HepG2 (cell line): Measurements from ENCODE around the gene E2F1. TPM values are rescaled to one million over a fixed set of nuclear protein-coding genes. Genes with fewer than 3 reads are reported as not detected.

Experiments
- ATAC-seq: fragments of 200-7000 bp; cut with Tn5 transposase; 3 replicates; pipeline ENCODE4 v1.9.1; 2020; ENCODE audit warnings: mild to moderate bottlenecking, moderate library complexity
- BruUV-seq: library from RNA; stranded (reverse); fragments of 400-500 nt; replicated peaks from 2 replicates; lab custom pipeline; 2021; lab: Mats Ljungman, UMichigan
- CTCF ChIA-PET: fragments of 300-600 bp; formaldehyde crosslinking; extraction: SDS; loops from one replicate; lab custom pipeline; 2021; ENCODE audit warnings: low total read pairs, inconsistent platforms, low intra/inter-chr PET ratio; lab: Yijun Ruan, JAX
- POLR2A ChIA-PET: fragments of 350-600 bp; sonication (Branson Sonifier 250); formaldehyde crosslinking; loops from one replicate; lab custom pipeline; 2020; ENCODE audit warnings: antibody characterized with exemption, inconsistent platforms; lab: Yijun Ruan, JAX
- DNase-seq: peaks from one replicate; pipeline ENCODE4 v3.0.0-alpha.2; 2015; ENCODE audit warnings: low spot score
- FAIRE-seq: peaks from 3 replicates; lab custom pipeline; 2011; peaks lifted over from hg19 to GRCh38; lab: Jason Lieb, UNC
- H2AFZ ChIP-seq: one replicate; pipeline ENCODE4 v1.6.1; 2011; ENCODE audit warnings: low read length, inconsistent platforms
- H3K27ac ChIP-seq: fragments of 300-600 bp; 3 replicates; pipeline ENCODE4 v1.8.0; 2011; ENCODE audit warnings: mixed run types, mild to moderate bottlenecking, mixed read lengths, low read length, inconsistent platforms; ENCODE audit not compliant: insufficient read depth; ENCODE audit errors: extremely low read length
- H3K27me3 ChIP-seq, 2 experiments: fragments of 200-600 bp in 1 of 2; 2 replicates in 1 of 2; 3 replicates in 1 of 2; pipeline versions ENCODE4 v1.6.0 to v1.8.0; 2011; ENCODE audit warnings: low read length in 2 of 2, mild to moderate bottlenecking in 2 of 2, moderate library complexity in 2 of 2, inconsistent platforms in 1 of 2; ENCODE audit not compliant: insufficient read depth in 2 of 2, control insufficient read depth in 1 of 2
- H3K36me3 ChIP-seq, 2 experiments: fragments of 200-600 bp in 1 of 2; replicated peaks in 1 of 2; 2 replicates in 1 of 2; 3 replicates in 1 of 2; pipeline versions ENCODE4 v1.5.1 to v1.8.0; 2011; ENCODE audit warnings: low read length in 2 of 2, inconsistent platforms in 1 of 2; ENCODE audit not compliant: insufficient read depth in 2 of 2, control insufficient read depth in 1 of 2
- H3K4me1 ChIP-seq: 2 replicates; pipeline ENCODE4 v1.5.1; 2012; ENCODE audit warnings: low read length, inconsistent platforms; ENCODE audit not compliant: insufficient read depth
- H3K4me2 ChIP-seq: 2 replicates; pipeline ENCODE4 v1.6.0; 2011; ENCODE audit warnings: low read depth, low read length, inconsistent platforms
- H3K4me3 ChIP-seq, 3 experiments: fragments of 200-600 bp in 1 of 3; sonication (generic), shearing (Covaris generic) in 1 of 3; replicated peaks in 1 of 3; 2 replicates each; pipeline ENCODE4 v1.5.1; 2011 to 2016; ENCODE audit warnings: low read length in 3 of 3, inconsistent platforms in 2 of 3, low read depth in 2 of 3, mild to moderate bottlenecking in 2 of 3, control low read depth in 1 of 3, mixed read lengths in 1 of 3; ENCODE audit not compliant: insufficient read depth in 1 of 3
- H3K79me2 ChIP-seq: one replicate; pipeline ENCODE4 v1.6.1; 2011; ENCODE audit warnings: low read length, inconsistent platforms; ENCODE audit not compliant: insufficient read depth
- H3K9ac ChIP-seq: 2 replicates; pipeline ENCODE4 v1.6.0; 2011; ENCODE audit warnings: mild to moderate bottlenecking, low read depth, low read length, inconsistent platforms; ENCODE audit not compliant: insufficient read depth
- H3K9me3 ChIP-seq: 2 replicates; pipeline ENCODE4 v1.5.1; 2012; ENCODE audit warnings: mild to moderate bottlenecking, low read length
- H4K20me1 ChIP-seq: 2 replicates; pipeline ENCODE4 v1.6.0; 2011; ENCODE audit warnings: inconsistent platforms, mild to moderate bottlenecking, low read length, moderate library complexity; ENCODE audit not compliant: insufficient read depth
- ARID3A ChIP-seq: IDR thresholded peaks from 2 replicates; pipeline ENCODE4 v1.6.1; 2012; ENCODE audit warnings: low read depth, low read length, improper control_type of control experiment
- GTF3A ChIP-seq: sonication (generic); formaldehyde crosslinking; conservative IDR thresholded peaks from 2 replicates; pipeline ENCODE4 v1.4.0; 2020; ENCODE audit warnings: mild to moderate bottlenecking, missing genetic modification reagents
- KIAA2018 ChIP-seq: sonication (generic); formaldehyde crosslinking; IDR thresholded peaks from 2 replicates; pipeline ENCODE4 v1.5.0; 2020; ENCODE audit warnings: mild to moderate bottlenecking, missing genetic modification reagents, borderline replicate concordance
- MED8 ChIP-seq: sonication (generic); formaldehyde crosslinking; IDR thresholded peaks from 2 replicates; pipeline ENCODE4 v1.8.1; 2023; ENCODE audit warnings: mild to moderate bottlenecking, missing genetic modification reagents; ENCODE audit not compliant: insufficient replicate concordance
- NFE2L2 ChIP-seq: fragments of 150-350 bp; IDR thresholded peaks from 2 replicates; pipeline ENCODE4 v1.6.1; 2014; ENCODE audit warnings: low read length
- PHB2 ChIP-seq: fragments of 450-650 bp; IDR thresholded peaks from 2 replicates; pipeline ENCODE4 v1.6.1; 2018; ENCODE audit not compliant: partially characterized antibody
- POGZ ChIP-seq: sonication (generic); formaldehyde crosslinking; IDR thresholded peaks from 2 replicates; pipeline ENCODE4 v1.4.0; 2020; ENCODE audit warnings: mild to moderate bottlenecking, missing genetic modification reagents
- POLR2A ChIP-seq, 2 experiments: IDR thresholded peaks; 2 replicates each; pipeline ENCODE4 v1.6.1; 2011; ENCODE audit warnings: low read depth in 2 of 2, low read length in 2 of 2, mild to moderate bottlenecking in 1 of 2, moderate library complexity in 1 of 2; ENCODE audit not compliant: insufficient read depth in 1 of 2
- YY1 ChIP-seq: IDR thresholded peaks from 2 replicates; pipeline ENCODE4 v1.6.1; 2011; ENCODE audit warnings: low read length, low read depth, moderate library complexity, mild to moderate bottlenecking; ENCODE audit not compliant: insufficient read depth, insufficient replicate concordance
- ZNF441 ChIP-seq: sonication (generic); formaldehyde crosslinking; IDR thresholded peaks from 2 replicates; pipeline ENCODE4 v1.7.0; 2021; ENCODE audit warnings: missing genetic modification reagents, borderline replicate concordance
- ZNF484 ChIP-seq: sonication (generic); formaldehyde crosslinking; IDR thresholded peaks from 2 replicates; pipeline ENCODE4 v1.5.1; 2020; ENCODE audit warnings: mild to moderate bottlenecking, low read depth, missing genetic modification reagents, borderline replicate concordance
- ZNF550 ChIP-seq: sonication (generic); formaldehyde crosslinking; IDR thresholded peaks from 2 replicates; pipeline ENCODE4 v1.4.0; 2020; ENCODE audit warnings: mild to moderate bottlenecking, missing genetic modification reagents, borderline replicate concordance
- ZNF660 ChIP-seq: sonication (generic); formaldehyde crosslinking; IDR thresholded peaks from 2 replicates; pipeline ENCODE4 v1.5.1; 2020; ENCODE audit warnings: mild to moderate bottlenecking, low read depth, missing genetic modification reagents, borderline replicate concordance
- WGBS: methylation state at CpG from one replicate; pipeline ENCODE4 v1.1.6; 2017; ENCODE audit warnings: low lambda C conversion rate; 5-methylcytosine and 5-hydroxymethylcytosine counted together
- in situ Hi-C: cut with HindIII; loops from 2 replicates; pipeline ENCODE4 v1.10.0; 2017; ENCODE audit warnings: low pct_unique_long_range_greater_than_20kb; ENCODE audit not compliant: extremely low pct_ligation_motif_present
- intact Hi-C: fragments of 100-400 bp; cut with micrococcal nuclease; formaldehyde crosslinking; loops from one replicate; pipeline ENCODE4 v1.10.0; 2022; ENCODE audit not compliant: unreplicated experiment
- polyA plus RNA-seq, 8 experiments: library from polyadenylated mRNA; depleted of rRNA in 3 of 8; stranded (reverse) in 7 of 8; unstranded in 1 of 8; fragments of >200 nt; fragmentation: Illumina TruSeq in 4 of 8; extraction: Trizol in 4 of 8; gene quantifications; 2 replicates each; pipeline versions ENCODE4 v1.2.1 to v1.2.3, GENCODE V29; 2011 to 2016; ENCODE audit warnings: low read depth in 4 of 8, missing spikeins in 1 of 8, mixed read lengths in 1 of 8; ENCODE audit not compliant: insufficient read depth in 1 of 8
- total RNA-seq, 5 experiments: library from RNA; depleted of rRNA; stranded (reverse); fragments of >200 nt; fragmentation: Illumina TruSeq; extraction: Trizol; gene quantifications; 2 replicates each; pipeline ENCODE4 v1.2.3, GENCODE V29; 2016; ENCODE audit warnings: low read depth in 1 of 5

E2F1 gene
- total and polyA plus RNA-seq, 2 of the 13 experiments (the other 11 are each of a cell fraction or from before 2014, with no cell fraction given) = 25.5 to 39.4 TPM

- no peak overlapping the region for H2AFZ ChIP-seq
- H3K4me1 ChIP-seq = no peaks in the 10 kb centered on the region
- intact Hi-C loops = no loop called here
- no peak overlapping the region for H3K27ac ChIP-seq
- ATAC-seq (no peak), FAIRE-seq (no peak), DNase-seq (no peak)
- H3K4me2 ChIP-seq = no peak overlapping the region
- peaks cover 28 to 38% of the 10 kb centered on the region in 2 experiments for H3K36me3 ChIP-seq
- in situ Hi-C loops = loop anchor here (10.0 kb wide), 1 partner anchor 131 kb away; no protein-coding TSS in a partner anchor
- H3K79me2 ChIP-seq = no peaks in the 10 kb centered on the region
- no peaks in the 10 kb centered on the region for H3K9me3 ChIP-seq
- H3K27me3 ChIP-seq = no peaks in the 10 kb centered on the region
- H3K4me3 ChIP-seq = no peak overlapping the region
- no peaks in the 10 kb centered on the region; the same call in 1 of the 2 replicates for H4K20me1 ChIP-seq
- WGBS = 98% methylated on average over 2 of the region's 2 CpGs
- ChIA-PET CTCF (no interaction called here), POLR2A (no interaction called here)
- no peak overlapping the region for H3K9ac ChIP-seq
- no TSS peak for BruUV-seq
- TF ChIP-seq POGZ (CRISPR knock-in tag) (no peak), POLR2A (IDR thresholded peaks at IDR 0.05; ENCODE audit: insufficient read depth in 1 of 2, low read depth in 2 of 2, low read length in 2 of 2) (peak in 1 of 2 experiments; percentile 20; a peak in 1 of 4 replicates), ZNF484 (CRISPR knock-in tag) (no peak), ZNF660 (CRISPR knock-in tag) (no peak), MED8 (no peak), NFE2L2 (peak; percentile 38; the same call in 1 of the 2 replicates), GTF3A (CRISPR knock-in tag) (no peak), KIAA2018 (CRISPR knock-in tag) (no peak), ARID3A (no peak), PHB2 (no peak), YY1 (no peak), ZNF550 (CRISPR knock-in tag) (no peak), ZNF441 (CRISPR knock-in tag) (no peak)
These were observed 40.8 kb downstream of the E2F1 start for GRCh38 chr20:33645396-33645795.
